CD4-positive, CD25-positive, alpha-beta regulatory T cell (primary cell): ENCODE results near the gene STARD8. TPM values are rescaled to one million over a fixed set of nuclear protein-coding genes. Genes with fewer than 3 reads are reported as not detected.
"Not testable (repeated sequence)": the region's sequence is repeated elsewhere in the genome, so short reads cannot be mapped to it uniquely, and the experiment has no call there.

ENCODE experiments used
- ATAC-seq, 2 donors: fragments of 150-1000 bp; cut with Tn5 transposase; one replicate each; pipeline ENCODE4 v1.10.0; 2021; ENCODE audit warnings: low read depth in 2 of 2, moderate number of reproducible peaks in 2 of 2, moderate library complexity in 1 of 2
- DNase-seq, 3 donors: peaks; one replicate each; pipeline versions ENCODE4 v3.0.0 to v3.0.0-alpha.2; 2012 to 2022; ENCODE audit warnings: mixed read lengths in 1 of 3
- H3K27ac ChIP-seq: one replicate; pipeline ENCODE4 v1.7.0; 2013; ENCODE audit warnings: mild to moderate bottlenecking, low read length; ENCODE audit not compliant: insufficient read depth, poor library complexity, severe bottlenecking
- H3K27me3 ChIP-seq: one replicate; pipeline ENCODE4 v1.7.0; 2013; ENCODE audit warnings: low read length; ENCODE audit not compliant: control insufficient read depth, insufficient read depth
- H3K36me3 ChIP-seq: one replicate; pipeline ENCODE4 v1.7.0; 2013; ENCODE audit warnings: mild to moderate bottlenecking, low read length, moderate library complexity; ENCODE audit not compliant: control insufficient read depth, insufficient read depth
- H3K4me1 ChIP-seq: 2 replicates; pipeline ENCODE4 v1.7.0; 2013; ENCODE audit warnings: mild to moderate bottlenecking, low read length; ENCODE audit not compliant: insufficient read depth, control insufficient read depth, poor library complexity, severe bottlenecking
- H3K4me3 ChIP-seq: one replicate; pipeline ENCODE4 v1.7.0; 2013; ENCODE audit warnings: low read depth, mild to moderate bottlenecking, low read length, moderate library complexity
- H3K9me3 ChIP-seq, 2 experiments: 1 replicate in 1 of 2; 2 replicates in 1 of 2; pipeline ENCODE4 v1.7.0; 2013; ENCODE audit warnings: low read length in 2 of 2, mild to moderate bottlenecking in 1 of 2, moderate library complexity in 1 of 2; ENCODE audit not compliant: control insufficient read depth in 2 of 2
- H3K27ac Mint-ChIP-seq, 3 donors: one replicate each; pipeline ENCODE4 v1.8.0; 2020 to 2022; ENCODE audit warnings: mild to moderate bottlenecking in 3 of 3, mixed read lengths in 3 of 3, moderate library complexity in 2 of 3
- H3K27me3 Mint-ChIP-seq: one replicate; pipeline ENCODE4 v1.8.0; 2022; ENCODE audit warnings: mild to moderate bottlenecking, mixed read lengths
- H3K36me3 Mint-ChIP-seq: one replicate; pipeline ENCODE4 v1.8.0; 2020; ENCODE audit warnings: mixed read lengths
- H3K4me1 Mint-ChIP-seq, 4 donors: one replicate each; pipeline ENCODE4 v1.8.0; 2020 to 2022; ENCODE audit warnings: mixed read lengths in 4 of 4, mild to moderate bottlenecking in 1 of 4
- H3K4me3 Mint-ChIP-seq, 4 donors: one replicate each; pipeline ENCODE4 v1.8.0; 2020 to 2022; ENCODE audit warnings: mild to moderate bottlenecking in 4 of 4, mixed read lengths in 4 of 4, moderate library complexity in 3 of 4
- H3K9me3 Mint-ChIP-seq, 7 donors: one replicate each; pipeline ENCODE4 v1.8.0; 2020 to 2022; ENCODE audit warnings: mixed read lengths in 7 of 7, mild to moderate bottlenecking in 3 of 7, moderate library complexity in 2 of 7
- polyA plus RNA-seq, 4 donors: library from polyadenylated mRNA; unstranded; fragments of 300-500 nt; fragmentation: Illumina TruSeq; gene quantifications; one replicate each; pipeline ENCODE4 v1.2.3, GENCODE V29; 2021
- total RNA-seq: library from RNA; stranded (reverse); gene quantifications from one replicate; pipeline ENCODE4 v1.2.3, GENCODE V29; 2022

The STARD8 gene
- total and polyA plus RNA-seq, 5 donors from 2014 or later = 0.21 to 0.57 TPM; not detected in 3

- Histone ChIP-seq H3K4me3 (no peak overlapping the region), H3K9me3 (no peaks in the 10 kb centered on the region), H3K4me1 (no peaks in the 10 kb centered on the region), H3K36me3 (no peaks in the 10 kb centered on the region), H3K27ac (no peak overlapping the region), H3K27me3 (no peaks in the 10 kb centered on the region)
- ATAC-seq (no peak), DNase-seq (no peak)
- Mint-ChIP-seq H3K4me1 (no peaks in the 10 kb centered on the region), H3K36me3 (no peaks in the 10 kb centered on the region), H3K27ac (no peak overlapping the region), H3K4me3 (no peak overlapping the region), H3K9me3 (no peaks in the 10 kb centered on the region), H3K27me3 (peaks cover 4% of the 10 kb centered on the region)
These were observed 1.5 kb downstream of the STARD8 start for GRCh38 chrX:68648960-68649359.

- Mint-ChIP-seq H3K4me1 (no peaks in the 10 kb centered on the region), H3K27ac (no peak overlapping the region), H3K36me3 (no peaks in the 10 kb centered on the region), H3K27me3 (peaks cover 4% of the 10 kb centered on the region), H3K4me3 (no peak overlapping the region), H3K9me3 (no peaks in the 10 kb centered on the region)
- no peaks in the 10 kb centered on the region for H3K36me3 ChIP-seq
- no peaks in the 10 kb centered on the region for H3K27me3 ChIP-seq
- no peaks in the 10 kb centered on the region for H3K4me1 ChIP-seq
- no peak for DNase-seq
- H3K27ac ChIP-seq = no peak overlapping the region
- ATAC-seq = no peak
- H3K4me3 ChIP-seq = no peak overlapping the region
- H3K9me3 ChIP-seq = no peaks in the 10 kb centered on the region
These were observed 3.0 kb downstream of the STARD8 start for GRCh38 chrX:68650491-68650890.

- Histone ChIP-seq H3K4me3 (no peak overlapping the region), H3K9me3 (no peaks in the 10 kb centered on the region), H3K36me3 (no peaks in the 10 kb centered on the region), H3K27me3 (no peaks in the 10 kb centered on the region), H3K4me1 (no peaks in the 10 kb centered on the region), H3K27ac (no peak overlapping the region)
- H3K4me3 Mint-ChIP-seq = no peak overlapping the region
- no peaks in the 10 kb centered on the region for H3K36me3 Mint-ChIP-seq
- H3K4me1 Mint-ChIP-seq = no peaks in the 10 kb centered on the region
- peaks cover 4% of the 10 kb centered on the region for H3K27me3 Mint-ChIP-seq
- ATAC-seq (no peak), DNase-seq (no peak)
- H3K9me3 Mint-ChIP-seq = no peaks in the 10 kb centered on the region
- H3K27ac Mint-ChIP-seq = no peak overlapping the region
These were observed 3.6 kb downstream of the STARD8 start for GRCh38 chrX:68651110-68651509.

- no peak for ATAC-seq
- no peak overlapping the region for H3K4me3 Mint-ChIP-seq
These were observed 5.1 kb downstream of the STARD8 start for GRCh38 chrX:68652326-68653170.

GRCh38 chrX:68654693-68655092 lies 7.2 kb downstream of the STARD8 start:
- no peak overlapping the region for H3K4me3 ChIP-seq
- ATAC-seq = no peak
- H3K4me1 Mint-ChIP-seq = no peaks in the 10 kb centered on the region

More at GRCh38 chrX:68652326-68653170, 5.1 kb downstream of the STARD8 start:
- peak in 1 of 3 donors; percentile 11 for DNase-seq
- Histone ChIP-seq H3K27ac (no peak overlapping the region), H3K4me3 (no peak overlapping the region), H3K9me3 (no peaks in the 10 kb centered on the region), H3K4me1 (no peaks in the 10 kb centered on the region), H3K36me3 (no peaks in the 10 kb centered on the region), H3K27me3 (no peaks in the 10 kb centered on the region)
- Mint-ChIP-seq H3K36me3 (no peaks in the 10 kb centered on the region), H3K27ac (no peak overlapping the region), H3K27me3 (peaks cover 4% of the 10 kb centered on the region), H3K9me3 (peaks cover 0 to 2% (median 0%) of the 10 kb centered on the region in 7 donors), H3K4me1 (no peaks in the 10 kb centered on the region)

GRCh38 chrX:68656473-68656872 lies 9.0 kb downstream of the STARD8 start:
- ATAC-seq = not testable (repeated sequence)

More at GRCh38 chrX:68654693-68655092, 7.2 kb downstream of the STARD8 start:
- DNase-seq = no peak
- Histone ChIP-seq H3K4me1 (no peaks in the 10 kb centered on the region), H3K9me3 (no peaks in the 10 kb centered on the region), H3K36me3 (no peaks in the 10 kb centered on the region), H3K27ac (no peak overlapping the region), H3K27me3 (no peaks in the 10 kb centered on the region)
- no peaks in the 10 kb centered on the region for H3K36me3 Mint-ChIP-seq
- no peak overlapping the region for H3K4me3 Mint-ChIP-seq
- no peaks in the 10 kb centered on the region for H3K27me3 Mint-ChIP-seq
- H3K27ac Mint-ChIP-seq = no peak overlapping the region
- H3K9me3 Mint-ChIP-seq = peaks cover 0 to 2% (median 0%) of the 10 kb centered on the region in 7 donors

GRCh38 chrX:68658530-68658929 lies 11.1 kb downstream of the STARD8 start:
- ATAC-seq (no peak), DNase-seq (no peak)
- Mint-ChIP-seq H3K27ac (no peak overlapping the region), H3K9me3 (peaks cover 0 to 4% (median 0%) of the 10 kb centered on the region in 7 donors), H3K36me3 (no peaks in the 10 kb centered on the region), H3K4me3 (no peak overlapping the region), H3K4me1 (no peaks in the 10 kb centered on the region), H3K27me3 (no peaks in the 10 kb centered on the region)
- Histone ChIP-seq H3K4me3 (no peak overlapping the region), H3K9me3 (no peaks in the 10 kb centered on the region), H3K27me3 (no peaks in the 10 kb centered on the region), H3K36me3 (no peaks in the 10 kb centered on the region), H3K27ac (no peak overlapping the region), H3K4me1 (no peaks in the 10 kb centered on the region)

More at GRCh38 chrX:68656473-68656872, 9.0 kb downstream of the STARD8 start:
- H3K9me3 ChIP-seq, H3K4me1 ChIP-seq, H3K4me3 ChIP-seq, H3K27ac ChIP-seq, H3K4me3 Mint-ChIP-seq, H3K36me3 ChIP-seq, H3K36me3 Mint-ChIP-seq, H3K27ac Mint-ChIP-seq, H3K9me3 Mint-ChIP-seq, DNase-seq, H3K27me3 ChIP-seq, H3K27me3 Mint-ChIP-seq, H3K4me1 Mint-ChIP-seq: not testable (repeated sequence)

GRCh38 chrX:68659385-68659784 lies 11.9 kb downstream of the STARD8 start:
- peaks cover 0 to 4% (median 0%) of the 10 kb centered on the region in 7 donors for H3K9me3 Mint-ChIP-seq
- no peak overlapping the region for H3K27ac Mint-ChIP-seq
- H3K27me3 Mint-ChIP-seq = no peaks in the 10 kb centered on the region
- no peaks in the 10 kb centered on the region for H3K4me1 ChIP-seq
- H3K4me3 Mint-ChIP-seq = no peak overlapping the region
- no peaks in the 10 kb centered on the region for H3K27me3 ChIP-seq
- ATAC-seq (no peak), DNase-seq (no peak)
- no peaks in the 10 kb centered on the region for H3K36me3 ChIP-seq
- H3K4me3 ChIP-seq = no peak overlapping the region
- no peaks in the 10 kb centered on the region for H3K9me3 ChIP-seq
- H3K4me1 Mint-ChIP-seq = no peaks in the 10 kb centered on the region
- no peak overlapping the region for H3K27ac ChIP-seq
- H3K36me3 Mint-ChIP-seq = no peaks in the 10 kb centered on the region
